ENCODE measurements around the gene FNDC3B.
"Not testable (repeated sequence)": the region's sequence is repeated elsewhere in the genome, so short reads cannot be mapped to it uniquely, and the experiment has no call there.

Gene FNDC3B

DNA sequence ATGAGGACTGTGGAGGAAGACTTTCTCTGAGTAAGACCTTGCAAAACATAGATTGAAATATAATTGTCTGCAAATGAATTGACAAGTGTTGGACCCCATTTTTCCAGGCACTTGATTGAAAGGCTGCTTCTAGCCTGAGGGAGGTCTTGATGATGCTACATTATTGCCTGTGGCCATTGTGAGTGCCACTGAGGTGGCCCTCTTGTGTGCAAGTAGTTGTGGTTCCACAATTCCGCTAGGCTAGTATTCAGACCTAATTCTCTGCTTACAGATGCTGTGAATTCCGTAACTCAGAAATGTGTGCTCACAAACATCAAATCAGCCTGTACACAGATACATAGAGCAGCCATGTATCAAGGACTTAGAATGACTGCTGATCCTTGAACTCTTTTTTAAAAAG lies 34.7 kb downstream of the FNDC3B start:
- no peak for DNase-seq (ENCODE audit: low read depth)

DNA sequence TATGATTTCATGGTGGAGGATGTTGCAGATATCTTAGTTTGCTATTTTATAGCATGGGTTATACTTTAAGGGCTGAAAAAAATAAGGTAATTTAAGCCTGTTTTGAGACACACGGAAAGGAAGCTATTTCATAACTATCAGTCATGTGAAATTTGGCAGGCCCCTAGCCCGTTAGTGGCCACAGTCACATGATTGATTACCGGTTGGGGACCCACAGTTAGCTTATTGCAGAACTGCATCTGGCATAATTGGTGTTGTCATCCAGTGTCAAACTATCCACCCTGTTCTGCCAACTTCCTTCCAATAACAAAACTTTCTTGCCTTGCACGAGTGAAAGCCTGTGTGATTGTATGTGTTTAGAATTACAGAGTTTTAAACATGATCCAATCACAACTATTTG lies 35.2 kb downstream of the FNDC3B start:
- no peak for DNase-seq (ENCODE audit: low read depth)

DNA sequence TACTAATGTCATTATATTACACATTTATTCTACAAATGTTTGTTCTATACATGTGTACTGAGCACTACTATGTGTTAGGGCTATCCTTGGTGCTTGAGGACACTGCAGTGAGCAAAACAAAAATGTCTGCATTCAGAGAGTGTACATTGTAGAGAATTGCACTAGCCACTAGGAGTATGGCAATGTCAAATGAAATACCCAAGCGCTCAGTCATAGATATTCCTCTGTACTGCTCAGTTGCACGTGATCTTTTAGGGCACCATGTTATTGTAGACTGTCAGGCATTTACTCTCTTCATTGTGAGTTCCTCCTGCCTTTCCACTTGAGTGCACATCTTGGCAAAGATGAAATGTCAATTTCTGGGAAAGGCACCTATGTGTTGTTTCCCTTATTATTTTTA lies 36.8 kb downstream of the FNDC3B start:
- DNase-seq (ENCODE audit: low read depth), result no peak

DNA sequence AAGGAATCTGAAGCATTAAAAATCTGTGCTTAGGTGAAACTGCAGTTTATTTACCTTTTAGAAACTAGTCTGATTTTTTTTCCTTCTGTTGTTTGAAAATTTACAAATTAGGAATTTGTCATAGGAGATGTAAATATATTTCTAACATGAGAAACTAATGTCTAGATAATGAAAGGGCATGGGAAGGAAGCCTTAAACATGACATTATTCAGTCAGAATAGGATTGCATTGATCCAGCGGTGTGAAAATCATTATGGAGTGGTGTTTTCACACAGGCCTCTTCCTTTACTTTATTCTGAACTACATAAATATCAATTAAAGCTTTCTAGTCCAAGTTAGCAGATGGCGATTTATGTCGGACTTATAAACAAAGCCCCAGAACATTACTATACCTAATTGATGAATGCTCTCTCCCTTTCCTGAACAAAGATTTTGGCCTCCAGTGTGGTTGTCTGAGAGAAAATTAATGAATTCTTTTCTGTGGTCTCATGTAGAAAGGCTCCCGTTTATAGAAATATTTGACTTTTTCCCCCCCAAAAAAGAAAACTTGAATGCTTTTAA lies 37.9 kb downstream of the FNDC3B start:
- no peak for DNase-seq (ENCODE audit: low read depth)

DNA sequence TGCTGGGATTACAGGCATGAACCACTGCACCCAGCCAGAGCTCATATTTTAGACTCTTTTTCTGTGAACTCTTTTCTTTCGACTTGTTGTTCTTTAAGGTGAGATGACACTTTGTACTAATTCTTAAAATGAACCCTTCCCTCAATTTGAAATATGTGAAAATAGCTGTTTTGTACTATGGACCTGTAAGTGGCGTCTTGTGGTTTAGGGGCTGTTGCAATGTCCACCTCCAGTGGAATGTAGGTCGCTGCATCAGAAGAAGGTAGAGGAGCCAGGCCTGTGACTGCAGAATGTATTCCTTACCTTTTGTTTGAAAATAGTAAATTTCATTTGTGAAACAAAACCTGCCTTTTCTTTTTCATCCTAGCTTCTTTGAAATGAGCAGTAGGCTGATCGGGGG lies 38.9 kb downstream of the FNDC3B start:
- no peak for DNase-seq (ENCODE audit: low read depth)

DNA sequence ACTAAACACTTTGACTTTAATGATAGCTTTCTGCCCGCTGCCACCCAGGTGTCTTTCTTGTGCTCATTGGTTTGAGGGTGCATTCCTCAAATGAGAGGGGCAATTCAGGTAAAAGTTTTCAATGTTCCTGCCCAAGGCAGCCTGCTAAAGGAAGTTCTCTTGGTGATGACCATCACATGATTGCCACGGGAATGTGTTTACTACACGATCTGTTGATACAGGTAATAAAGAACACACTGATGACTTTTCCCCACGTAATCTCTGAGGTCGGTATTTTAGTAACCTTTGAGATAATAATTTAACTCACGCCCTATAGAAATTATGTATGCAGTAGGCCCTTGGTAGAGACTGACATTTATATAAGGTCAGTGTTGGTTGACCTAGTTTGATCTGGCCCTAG lies 39.3 kb downstream of the FNDC3B start:
- no peak for DNase-seq (ENCODE audit: low read depth)

DNA sequence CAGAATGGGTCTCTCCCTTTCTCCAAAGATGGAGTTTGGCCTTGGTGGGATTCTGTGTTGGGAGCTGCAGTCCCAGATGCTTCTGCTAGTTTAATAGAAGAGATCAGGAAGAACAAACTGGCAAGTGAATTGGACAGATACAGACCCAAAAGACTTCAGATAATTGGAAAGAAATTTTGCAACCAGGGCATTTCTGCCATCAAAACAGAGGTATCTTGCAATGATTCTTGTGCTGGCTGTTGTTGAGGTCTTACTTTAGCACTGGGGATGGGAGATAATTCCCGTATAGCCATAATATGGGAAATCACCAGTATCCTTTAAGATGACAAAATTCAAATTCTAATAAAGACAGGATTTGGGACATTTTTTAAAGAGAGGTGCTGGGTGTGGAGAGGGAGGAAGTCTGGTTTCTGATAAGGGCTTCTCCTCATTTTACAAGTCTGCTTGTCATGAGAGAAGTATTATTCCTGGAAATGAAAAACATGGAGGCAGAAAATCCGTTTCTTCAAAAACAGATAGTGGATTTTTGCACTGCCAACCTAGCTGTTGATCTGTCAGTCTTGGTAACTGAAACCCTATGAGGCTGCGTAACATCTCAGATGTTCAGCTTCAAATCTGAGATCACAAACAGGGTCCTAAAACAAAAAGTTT lies 40.1 kb downstream of the FNDC3B start:
- no peak for DNase-seq (ENCODE audit: low read depth)

DNA sequence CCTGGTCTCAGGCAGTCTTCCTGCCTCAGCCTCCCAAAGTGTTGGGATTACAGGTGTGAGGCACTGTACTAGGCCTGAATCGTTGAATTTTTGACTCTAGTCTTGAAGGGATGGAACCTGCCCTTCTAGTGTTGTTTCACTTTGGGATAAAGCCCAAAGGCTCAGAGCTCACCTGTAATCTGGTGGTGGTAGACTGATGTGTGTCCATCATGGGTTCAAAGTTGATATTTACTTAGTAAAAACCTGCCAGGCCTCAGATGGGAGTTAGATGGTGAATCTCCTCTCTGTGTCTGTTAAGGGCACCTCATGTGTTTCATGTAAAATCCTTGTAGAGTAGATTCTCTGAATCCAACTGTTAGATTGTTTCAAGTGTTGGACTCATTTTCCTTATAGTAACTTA lies 41.1 kb downstream of the FNDC3B start:
- DNase-seq (ENCODE audit: low read depth), result no peak

DNA sequence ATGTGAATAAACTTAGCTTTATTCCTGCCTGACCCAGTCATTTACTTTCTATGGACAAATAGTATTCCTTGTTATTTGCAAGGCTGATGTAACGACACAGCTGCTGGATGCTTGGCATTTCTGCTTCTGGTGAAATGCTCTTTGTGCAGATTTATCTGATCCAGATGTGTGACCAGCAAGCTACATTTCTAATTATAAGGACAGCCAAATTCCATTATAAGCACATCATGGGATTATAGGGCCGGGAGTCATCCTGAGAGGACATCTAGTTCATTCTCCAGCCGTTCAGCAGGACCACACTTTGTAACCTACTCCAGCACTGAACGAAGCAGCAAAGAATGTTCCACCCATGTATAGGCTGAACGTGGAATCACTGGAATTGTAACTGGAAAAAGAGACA lies 42.9 kb downstream of the FNDC3B start:
- DNase-seq (ENCODE audit: low read depth), result no peak

DNA sequence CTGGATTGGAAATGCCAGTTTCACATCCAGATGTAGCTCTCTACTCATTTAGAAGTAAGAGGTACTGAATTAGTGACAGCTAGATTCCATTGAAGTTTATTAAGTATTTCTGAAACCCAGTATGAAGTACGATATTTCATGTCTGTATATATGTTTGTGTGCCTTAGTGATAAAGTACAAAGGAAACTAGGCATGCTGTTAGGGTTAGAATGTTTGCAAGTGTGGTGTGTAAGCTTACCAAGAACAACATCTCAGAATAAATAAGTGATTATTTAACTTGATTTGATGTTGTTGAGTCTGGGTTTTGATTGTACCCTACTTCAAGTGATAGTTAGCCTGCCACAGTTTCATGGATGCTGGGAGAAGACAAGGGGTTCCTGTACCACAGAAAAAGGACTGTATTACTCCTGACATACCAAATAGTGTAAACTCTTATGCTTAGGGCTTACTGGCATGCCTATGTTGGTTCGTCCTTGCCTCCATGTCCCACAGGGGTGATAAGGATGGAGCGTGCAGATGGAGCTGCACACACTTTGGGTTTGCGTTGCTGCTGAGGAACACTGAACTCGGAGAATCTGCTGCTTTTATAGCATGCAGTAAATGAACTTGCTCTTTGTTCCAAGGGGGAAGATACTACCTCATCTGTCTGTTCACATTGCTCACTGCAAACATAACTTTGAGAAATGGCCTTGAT lies 43.6 kb downstream of the FNDC3B start:
- DNase-seq (ENCODE audit: low read depth), result no peak

DNA sequence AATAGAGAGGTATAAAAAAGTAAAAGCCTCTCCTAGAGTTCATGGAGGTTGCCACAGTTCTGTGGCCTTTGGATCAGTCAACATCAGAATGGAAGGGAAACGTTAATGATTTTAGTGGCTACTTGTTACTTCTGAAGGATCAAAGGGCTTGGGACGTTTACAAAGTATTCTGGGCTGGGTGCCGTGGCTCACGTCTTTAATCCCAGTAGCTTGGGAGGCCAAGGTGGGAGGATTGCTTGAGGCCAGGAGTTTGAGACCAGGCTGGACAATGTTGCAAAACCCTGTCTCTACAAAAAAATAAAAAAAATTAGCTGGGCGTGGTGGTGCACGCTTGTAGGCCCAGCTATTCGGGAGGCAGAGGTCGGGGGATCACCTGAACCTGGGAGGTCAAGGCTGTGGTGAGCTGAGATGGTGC lies 44.6 kb downstream of the FNDC3B start:
- DNase-seq (ENCODE audit: low read depth), result no peak

DNA sequence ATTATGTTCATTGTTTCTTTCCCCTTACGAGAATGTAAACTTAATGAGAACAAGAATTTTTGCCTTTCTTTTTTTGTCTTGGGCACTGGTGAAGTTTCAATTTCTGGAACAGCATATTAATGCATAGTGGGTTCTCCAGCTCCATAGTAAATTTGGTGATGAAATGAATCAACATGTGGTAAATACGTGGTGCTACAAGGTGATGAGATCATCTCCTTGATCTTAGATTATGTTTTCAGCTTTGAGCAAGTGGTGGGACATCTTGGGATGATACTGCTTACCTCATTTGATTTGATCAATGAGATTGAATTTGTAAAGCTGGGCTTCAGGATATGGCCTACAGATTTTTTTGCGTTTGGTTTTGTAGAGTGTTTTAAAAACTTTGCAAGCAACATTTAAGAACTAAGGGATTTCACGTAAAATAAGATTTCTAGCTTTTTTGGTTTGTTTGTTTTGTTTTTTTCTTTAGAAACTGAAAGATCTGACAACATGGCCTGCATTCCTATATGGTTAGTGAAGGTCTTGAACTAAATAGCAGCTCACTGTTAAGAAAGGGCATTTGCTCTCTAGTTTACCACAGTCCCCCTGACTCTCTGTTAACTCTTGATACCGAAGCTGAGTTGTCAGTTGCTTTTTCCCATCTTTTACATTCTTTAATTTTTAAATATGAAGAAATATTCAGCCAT lies 45.6 kb downstream of the FNDC3B start:
- DNase-seq (ENCODE audit: low read depth), result no peak

DNA sequence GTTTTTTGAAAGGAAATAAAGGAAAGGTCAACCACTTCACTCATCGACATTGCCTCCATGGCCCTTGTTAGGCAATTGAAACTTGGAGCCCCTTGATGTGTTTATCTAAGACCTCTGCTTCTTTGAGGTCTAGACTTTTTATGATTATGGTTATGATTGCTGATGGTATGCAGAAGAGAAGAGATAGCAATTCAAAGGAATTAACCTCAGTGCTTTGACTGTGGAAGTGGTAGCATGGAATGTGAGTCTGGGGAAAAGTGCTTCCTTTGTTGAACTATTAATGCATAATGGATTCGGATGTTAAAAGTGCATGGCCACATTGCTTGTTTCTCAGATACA lies 46.1 kb downstream of the FNDC3B start:
- DNase-seq (ENCODE audit: low read depth), result no peak

DNA sequence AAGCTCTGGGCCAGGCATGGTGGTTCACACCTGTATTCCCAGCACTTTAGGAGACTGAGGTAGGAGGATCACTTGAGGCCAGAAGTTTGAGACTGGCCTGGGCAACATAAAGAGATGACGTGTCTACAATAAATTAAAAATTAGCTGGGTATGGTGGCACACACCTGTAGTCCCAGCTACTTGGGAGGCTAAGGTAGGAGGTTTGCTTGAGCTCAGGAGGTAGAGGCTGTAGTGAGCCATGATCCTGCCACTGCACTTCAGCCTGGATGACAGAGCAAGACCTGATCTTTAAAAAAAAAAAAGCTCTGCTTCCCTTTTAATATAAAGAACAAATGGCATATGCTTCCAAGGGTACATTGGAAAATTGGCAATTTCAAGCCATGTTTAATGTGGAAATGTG lies 46.7 kb downstream of the FNDC3B start:
- no peak for DNase-seq (ENCODE audit: low read depth)

DNA sequence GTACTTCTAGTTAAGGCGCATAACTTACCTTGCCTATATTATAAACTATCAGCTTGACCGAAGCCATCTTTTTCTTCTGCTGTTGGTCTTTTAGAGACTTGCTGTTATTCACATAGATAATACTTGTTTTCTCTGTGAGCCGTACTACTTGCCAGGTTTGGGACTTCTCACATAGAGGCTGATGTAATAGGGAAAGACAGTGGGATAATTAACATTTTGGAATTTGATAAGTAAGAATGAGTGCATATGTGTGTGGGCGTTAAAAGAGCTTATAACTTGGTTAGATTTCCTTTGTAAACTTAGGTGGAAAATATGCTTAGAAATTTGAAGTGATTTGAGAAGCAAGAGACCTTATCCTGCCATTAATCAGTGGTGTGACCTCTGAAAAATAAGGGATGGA lies 47.8 kb downstream of the FNDC3B start:
- DNase-seq (ENCODE audit: low read depth), result no peak

DNA sequence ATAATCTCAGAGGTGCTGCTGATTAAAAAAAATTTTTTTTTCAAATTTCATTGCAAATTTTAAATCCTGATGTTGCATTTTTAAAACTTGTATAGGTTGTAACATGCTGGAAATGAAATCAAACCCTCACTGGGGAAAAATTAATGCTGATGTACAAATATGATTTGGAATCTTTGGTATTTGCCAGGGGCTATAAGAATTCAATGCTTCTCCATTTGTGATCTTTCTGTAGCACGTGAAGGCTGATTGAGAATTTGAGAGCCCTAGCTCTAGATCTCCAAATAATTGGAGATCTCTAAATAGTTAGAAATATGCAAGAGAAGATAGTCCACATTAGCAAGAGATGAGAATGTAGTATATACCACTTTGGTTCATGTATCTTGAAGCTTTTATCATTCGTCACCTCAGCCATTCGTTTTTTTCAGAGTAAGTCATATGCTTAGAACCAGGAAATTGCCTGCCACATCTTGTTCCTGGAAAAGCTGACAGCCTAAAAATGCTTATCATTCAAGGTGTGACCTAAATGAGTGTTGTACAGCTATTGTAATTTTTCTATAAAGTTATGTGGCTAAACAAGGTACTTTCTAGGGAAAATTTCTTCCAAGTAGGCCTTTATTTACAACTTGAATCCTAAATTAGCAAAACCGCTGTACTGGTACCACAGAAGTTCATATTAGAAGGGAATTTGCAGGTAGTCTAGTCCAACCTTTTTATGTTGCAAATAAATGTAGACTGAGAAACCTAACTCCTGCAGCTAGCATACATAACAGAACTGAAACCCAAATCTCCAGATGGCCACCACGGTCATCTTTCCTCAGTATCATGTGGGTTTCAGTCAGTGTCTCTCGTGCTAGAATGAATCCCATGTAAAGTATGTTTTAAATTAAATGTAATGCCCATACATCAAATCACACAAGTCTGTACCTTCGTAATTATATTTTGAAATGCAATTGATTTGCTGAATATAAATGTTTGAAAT lies 48.5 kb downstream of the FNDC3B start:
- no peak for DNase-seq (ENCODE audit: low read depth)

DNA sequence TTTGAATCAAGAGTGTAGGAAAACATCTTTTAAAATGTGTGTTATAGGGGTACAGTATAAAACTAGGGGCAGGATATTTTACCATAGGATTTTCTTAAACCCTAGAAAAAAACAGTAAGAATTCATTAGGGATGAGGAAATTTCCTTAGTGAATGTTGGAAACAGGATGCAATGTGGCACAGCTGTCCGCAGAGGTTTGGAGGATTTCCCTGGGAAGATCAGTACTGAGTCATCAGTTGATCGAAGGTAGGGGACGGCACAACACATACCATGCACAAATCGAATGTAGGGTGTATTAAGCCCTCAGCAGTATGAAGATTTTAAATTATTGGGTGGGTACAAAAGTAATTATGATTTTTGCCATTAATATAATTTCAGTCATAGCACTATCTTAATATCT lies 49.9 kb downstream of the FNDC3B start:
- DNase-seq (ENCODE audit: low read depth), result no peak

DNA sequence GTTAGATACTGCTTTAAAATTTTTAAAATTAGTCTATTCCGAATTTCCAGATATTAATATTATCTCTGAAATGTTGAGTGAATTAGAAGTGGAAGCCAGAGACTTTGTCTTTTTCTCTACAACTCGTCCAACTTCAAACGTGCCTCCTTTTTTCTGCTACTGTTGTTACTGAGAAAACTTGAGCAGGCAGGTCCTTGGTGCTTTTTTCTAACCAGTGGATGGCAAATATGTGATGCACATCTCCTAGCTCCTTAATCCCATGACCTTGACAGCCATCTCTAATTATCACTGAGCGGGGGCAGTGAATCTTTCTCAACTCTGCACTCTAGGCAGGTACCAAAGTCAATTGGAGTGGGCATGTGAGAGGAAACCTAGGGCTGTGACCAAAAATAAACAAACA lies 50.7 kb downstream of the FNDC3B start:
- DNase-seq (ENCODE audit: low read depth), result no peak

DNA sequence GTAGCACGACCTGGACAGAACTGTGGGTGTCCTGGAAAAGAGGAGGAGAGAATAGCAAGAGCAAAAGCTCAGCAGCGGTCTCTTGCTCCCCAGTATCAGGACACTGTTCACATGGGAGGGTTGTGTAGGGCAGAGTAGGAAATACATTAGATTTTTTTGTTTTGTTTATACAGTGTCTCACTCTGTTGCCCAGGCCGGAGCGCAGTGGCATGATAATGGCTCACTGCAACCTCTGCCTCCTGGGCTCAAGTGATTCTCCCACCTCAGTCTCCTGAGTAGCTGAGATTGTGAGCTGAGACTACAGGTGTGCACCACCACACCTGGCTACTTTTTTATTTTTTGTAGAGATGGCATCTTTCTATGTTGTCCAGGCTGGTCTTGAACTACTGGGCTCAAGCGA lies 53.3 kb downstream of the FNDC3B start:
- DNase-seq (ENCODE audit: low read depth), result no peak

DNA sequence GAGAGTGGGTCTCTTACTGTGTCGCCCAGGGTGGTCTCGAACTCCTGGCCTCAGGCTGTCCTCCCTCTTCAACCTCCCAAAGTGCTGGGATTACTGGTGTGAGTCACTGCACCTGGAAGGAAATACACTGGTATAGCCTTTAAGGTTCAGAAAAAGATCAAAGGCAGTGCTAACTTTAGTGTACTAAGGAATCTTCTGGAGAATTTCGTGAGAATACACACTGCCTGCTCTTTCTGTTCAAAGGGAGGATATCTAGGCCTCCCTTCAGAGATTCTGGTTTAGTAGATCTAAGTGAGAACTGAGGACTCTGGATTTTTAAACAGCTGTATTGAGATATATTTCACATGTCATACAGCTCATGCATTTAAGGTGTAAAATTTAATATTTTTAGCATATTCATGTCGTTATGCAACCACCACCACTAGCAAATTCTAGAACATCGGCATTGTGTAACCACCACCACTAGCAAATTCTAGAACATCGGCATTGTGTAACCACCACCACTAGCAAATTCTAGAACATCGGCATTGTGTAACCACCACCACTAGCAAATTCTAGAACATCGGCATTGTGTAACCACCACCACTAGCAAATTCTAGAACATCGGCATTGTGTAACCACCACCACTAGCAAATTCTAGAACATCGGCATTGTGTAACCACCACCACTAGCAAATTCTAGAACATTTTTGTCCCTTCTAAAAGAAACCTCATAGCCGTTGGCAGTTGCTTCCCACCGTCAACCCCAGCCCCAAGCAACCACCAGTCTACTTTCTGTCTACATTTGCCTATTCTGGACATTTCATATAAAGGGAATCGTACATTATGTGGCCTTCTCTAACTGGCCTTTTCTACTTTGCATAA lies 54.4 kb downstream of the FNDC3B start:
- not testable (repeated sequence) for DNase-seq (ENCODE audit: low read depth)

Data from stimulated activated CD8-positive, alpha-beta memory T cell treated with anti-CD3 and anti-CD28 coated beads, Interleukin-15, amount 100 ng/mL, for 24 hours (primary cell).